Measurements from ENCODE around the gene COG5. TPM values are rescaled to one million over a fixed set of nuclear protein-coding genes. Genes with fewer than 3 reads are reported as not detected.

COG5 gene
- total RNA-seq, 1 donor from 2014 or later: 40.8 TPM

- no peak for TF ChIP-seq CTCF (IDR thresholded peaks at IDR 0.05; ENCODE audit: borderline replicate concordance)
- Histone ChIP-seq H3K4me1 (peaks cover 31% of the 10 kb centered on the region), H3K9me3 (replicated peaks) (no peaks in the 10 kb centered on the region), H3K4me3 (no peak overlapping the region), H3K27ac (replicated peaks) (peak overlapping the region; percentile 75), H3K36me3 (peaks cover 16% of the 10 kb centered on the region), H3K27me3 (ENCODE audit: low read depth) (no peaks in the 10 kb centered on the region)
- intact Hi-C loops (cut with micrococcal nuclease): loop anchor here (5.0 to 10.0 kb wide), 3 partner anchors 257 to 413 kb away; no protein-coding TSS in a partner anchor
- DNase-seq: no peak
Observed at GRCh38 chr7:107461938-107462533, 101.7 kb downstream of the COG5 start.

GRCh38 chr7:107453388-107453787 is 110.3 kb downstream of the COG5 start:
- no peaks in the 10 kb centered on the region for H3K9me3 ChIP-seq (replicated peaks)
- no peak for TF ChIP-seq CTCF (IDR thresholded peaks at IDR 0.05; ENCODE audit: borderline replicate concordance)
- H3K4me1 ChIP-seq: peaks cover 7% of the 10 kb centered on the region
- H3K4me3 ChIP-seq: no peak overlapping the region
- H3K27me3 ChIP-seq (ENCODE audit: low read depth): no peaks in the 10 kb centered on the region
- H3K36me3 ChIP-seq: peaks cover 22% of the 10 kb centered on the region
- H3K27ac ChIP-seq (replicated peaks): no peak overlapping the region
- DNase-seq: no peak
- intact Hi-C loops (cut with micrococcal nuclease): no loop called here

DNA sequence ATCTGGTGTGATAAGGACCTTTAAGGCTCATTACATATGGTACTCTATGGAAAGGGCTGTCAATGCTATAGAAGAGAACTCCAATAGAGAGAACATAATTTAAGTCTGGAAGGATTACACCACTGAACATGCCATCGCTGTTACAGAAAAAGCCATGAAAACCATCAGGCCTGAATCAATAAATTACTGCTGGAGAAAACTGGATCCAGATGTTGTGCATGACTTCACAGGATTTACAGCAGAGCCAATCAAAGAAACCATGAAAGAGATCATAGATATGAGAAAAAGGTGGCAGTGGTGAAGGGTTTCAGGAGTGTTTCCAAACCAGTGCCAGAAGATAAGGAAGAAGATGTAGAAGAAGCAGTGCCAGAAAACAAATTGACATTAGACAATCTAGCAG is 112.8 kb downstream of the COG5 start:
- H3K4me3 ChIP-seq: no peak overlapping the region
- no peak for DNase-seq
- peaks cover 7% of the 10 kb centered on the region for H3K4me1 ChIP-seq
- H3K9me3 ChIP-seq (replicated peaks): no peaks in the 10 kb centered on the region
- H3K36me3 ChIP-seq: peaks cover 13% of the 10 kb centered on the region
- intact Hi-C loops (cut with micrococcal nuclease): no loop called here
- no peaks in the 10 kb centered on the region for H3K27me3 ChIP-seq (ENCODE audit: low read depth)
- TF ChIP-seq CTCF (IDR thresholded peaks at IDR 0.05; ENCODE audit: borderline replicate concordance): no peak
- no peak overlapping the region for H3K27ac ChIP-seq (replicated peaks)

GRCh38 chr7:107446988-107447387 is 116.7 kb downstream of the COG5 start:
- Histone ChIP-seq H3K27ac (replicated peaks) (no peak overlapping the region), H3K27me3 (ENCODE audit: low read depth) (no peaks in the 10 kb centered on the region), H3K9me3 (replicated peaks) (peaks cover 2% of the 10 kb centered on the region), H3K4me3 (no peak overlapping the region), H3K4me1 (peaks cover 8% of the 10 kb centered on the region), H3K36me3 (peaks cover 13% of the 10 kb centered on the region)
- TF ChIP-seq CTCF (IDR thresholded peaks at IDR 0.05; ENCODE audit: borderline replicate concordance): no peak
- no peak for DNase-seq
- intact Hi-C loops (cut with micrococcal nuclease): no loop called here

DNA sequence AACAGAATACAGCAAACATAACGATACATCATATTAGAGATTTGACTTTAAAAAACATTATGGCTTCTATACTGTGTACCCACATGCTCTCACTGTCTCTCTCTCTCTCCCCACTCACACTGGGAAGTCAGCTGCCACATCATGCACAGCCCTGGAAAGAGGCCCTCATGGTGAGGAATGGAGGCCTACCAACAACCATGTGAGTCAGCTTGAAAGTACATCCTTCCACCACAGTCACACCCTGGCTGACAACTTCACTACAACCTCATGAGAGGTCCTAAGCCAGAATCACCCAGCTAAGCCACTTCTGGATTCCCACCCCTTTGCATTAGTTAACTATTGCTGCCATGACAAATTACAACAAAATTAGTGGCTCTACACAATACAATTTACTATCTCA is 117.2 kb downstream of the COG5 start:
- Histone ChIP-seq H3K27me3 (ENCODE audit: low read depth) (no peaks in the 10 kb centered on the region), H3K36me3 (peaks cover 13% of the 10 kb centered on the region), H3K9me3 (replicated peaks) (peaks cover 3% of the 10 kb centered on the region), H3K4me3 (no peak overlapping the region), H3K27ac (replicated peaks) (no peak overlapping the region), H3K4me1 (peaks cover 13% of the 10 kb centered on the region)
- TF ChIP-seq CTCF (IDR thresholded peaks at IDR 0.05; ENCODE audit: borderline replicate concordance): no peak
- intact Hi-C loops (cut with micrococcal nuclease): no loop called here
- no peak for DNase-seq
